K562 (cell line): ENCODE measurements around the gene ADNP. TPM values are rescaled to one million over a fixed set of nuclear protein-coding genes. Genes with fewer than 3 reads are reported as not detected.
A peak's percentile ranks its signal among the peaks of the same experiment; 100 is the strongest.

Experiments used
- DIDO1 ChIP-seq: fragments of 450-650 bp; IDR thresholded peaks from 2 replicates; pipeline ENCODE4 v1.6.1; 2016; ENCODE audit warnings: low read depth, missing biosample characterization, missing genetic modification characterization
- FOXK2 ChIP-seq, 2 experiments: fragments of 450-650 bp; IDR thresholded peaks in 1 of 2; conservative IDR thresholded peaks in 1 of 2; 2 replicates each; pipeline ENCODE4 v1.6.1; 2016; ENCODE audit warnings: low read depth in 2 of 2, mild to moderate bottlenecking in 1 of 2
- GTF2F1 ChIP-seq: IDR thresholded peaks from 2 replicates; pipeline ENCODE4 v1.6.1; 2011; ENCODE audit warnings: low read depth, low read length, improper control_type of control experiment
- HEY1 ChIP-seq: fragments of 250-450 bp; sonication (Bioruptor Pico); IDR thresholded peaks from 2 replicates; pipeline ENCODE4 v1.5.0; 2020; ENCODE audit warnings: mild to moderate bottlenecking, moderate library complexity, borderline replicate concordance
- KLF10 ChIP-seq: fragments of 250-450 bp; sonication (Bioruptor Pico); IDR thresholded peaks from 2 replicates; pipeline ENCODE4 v1.6.1; 2021; ENCODE audit warnings: matching md5 sums
- MCM5 ChIP-seq: fragments of 450-650 bp; IDR thresholded peaks from 2 replicates; pipeline ENCODE4 v1.6.1; 2016; ENCODE audit warnings: low read depth
- NBN ChIP-seq: fragments of 450-650 bp; IDR thresholded peaks from 2 replicates; pipeline ENCODE4 v1.6.1; 2016; ENCODE audit warnings: low read depth, mild to moderate bottlenecking
- NFATC3 ChIP-seq: fragments of 450-650 bp; IDR thresholded peaks from 2 replicates; pipeline ENCODE4 v1.6.1; 2017; ENCODE audit warnings: mild to moderate bottlenecking
- PTRF ChIP-seq: fragments of 450-650 bp; IDR thresholded peaks from 2 replicates; pipeline ENCODE4 v1.6.1; 2016; ENCODE audit warnings: mild to moderate bottlenecking, missing genetic modification characterization, missing compliant biosample characterization
- SMAD3 ChIP-seq: fragments of 450-650 bp; formaldehyde crosslinking; conservative IDR thresholded peaks from 2 replicates; pipeline ENCODE4 v1.4.0; 2020; ENCODE audit warnings: mild to moderate bottlenecking
- TCFL5 ChIP-seq: fragments of 250-450 bp; sonication (Bioruptor Pico); conservative IDR thresholded peaks from 2 replicates; pipeline ENCODE4 v1.6.1; 2021; ENCODE audit warnings: mild to moderate bottlenecking, moderate library complexity, matching md5 sums
- ZKSCAN1 ChIP-seq: fragments of 150-350 bp; IDR thresholded peaks from 2 replicates; pipeline ENCODE4 v1.6.1; 2016; ENCODE audit warnings: low read depth, low read length
- ZNF224 ChIP-seq: sonication (generic); formaldehyde crosslinking; IDR thresholded peaks from 2 replicates; pipeline ENCODE4 v1.8.0; 2022; ENCODE audit warnings: mild to moderate bottlenecking, missing genetic modification reagents
- ZNF77 ChIP-seq: fragments of 250-450 bp; sonication (Bioruptor Pico); IDR thresholded peaks from 2 replicates; pipeline ENCODE4 v1.5.0; 2020
- polyA plus RNA-seq, 8 experiments: library from polyadenylated mRNA; depleted of rRNA in 4 of 8; stranded (reverse) in 5 of 8; unstranded in 3 of 8; fragments of >200 nt; fragmentation: Nextera tagmentation in 2 of 8; fragmentation: Illumina TruSeq in 1 of 8; extraction: Ambion mirVana in 2 of 8; extraction: Trizol in 1 of 8; gene quantifications; 2 replicates each; pipeline versions ENCODE4 v1.2.1 to v1.2.3, GENCODE V29; 2011 to 2014; ENCODE audit warnings: inconsistent platforms in 1 of 8, missing spikeins in 1 of 8
- total RNA-seq, 7 experiments: library from RNA; depleted of rRNA in 6 of 7; stranded (reverse); fragments of >200 nt in 6 of 7; fragmentation: Illumina TruSeq in 2 of 7; extraction: Trizol in 2 of 7; gene quantifications; 2 replicates each; pipeline versions ENCODE4 v1.2.1 to v1.2.3, GENCODE V29; 2011 to 2021; ENCODE audit warnings: low replicate concordance in 1 of 7
- TF ChIP-seq, protein P1 (sequence below), 2 experiments: fragments of 450-650 bp; IDR thresholded peaks; 2 replicates each; pipeline ENCODE4 v1.6.1; 2018; ENCODE audit warnings: mild to moderate bottlenecking in 2 of 2, low read depth in 1 of 2; ENCODE audit not compliant: partially characterized antibody in 2 of 2
- TF ChIP-seq, protein P2 (sequence below): fragments of 450-650 bp; formaldehyde crosslinking; IDR thresholded peaks from 2 replicates; pipeline ENCODE4 v1.4.0; 2022; ENCODE audit warnings: missing genetic modification characterization
- TF ChIP-seq, protein P3 (sequence below): fragments of 200-800 bp; sonication (Bioruptor generic); IDR thresholded peaks from 2 replicates; pipeline ENCODE4 v1.6.1; 2016; ENCODE audit warnings: missing genetic modification characterization, missing compliant biosample characterization

ADNP gene
- total and polyA plus RNA-seq, 9 of the 15 experiments (the other 6 are each of a cell fraction or from before 2014, with no cell fraction given), result 17.8 to 59.9 (median 25.3) TPM

DNA sequence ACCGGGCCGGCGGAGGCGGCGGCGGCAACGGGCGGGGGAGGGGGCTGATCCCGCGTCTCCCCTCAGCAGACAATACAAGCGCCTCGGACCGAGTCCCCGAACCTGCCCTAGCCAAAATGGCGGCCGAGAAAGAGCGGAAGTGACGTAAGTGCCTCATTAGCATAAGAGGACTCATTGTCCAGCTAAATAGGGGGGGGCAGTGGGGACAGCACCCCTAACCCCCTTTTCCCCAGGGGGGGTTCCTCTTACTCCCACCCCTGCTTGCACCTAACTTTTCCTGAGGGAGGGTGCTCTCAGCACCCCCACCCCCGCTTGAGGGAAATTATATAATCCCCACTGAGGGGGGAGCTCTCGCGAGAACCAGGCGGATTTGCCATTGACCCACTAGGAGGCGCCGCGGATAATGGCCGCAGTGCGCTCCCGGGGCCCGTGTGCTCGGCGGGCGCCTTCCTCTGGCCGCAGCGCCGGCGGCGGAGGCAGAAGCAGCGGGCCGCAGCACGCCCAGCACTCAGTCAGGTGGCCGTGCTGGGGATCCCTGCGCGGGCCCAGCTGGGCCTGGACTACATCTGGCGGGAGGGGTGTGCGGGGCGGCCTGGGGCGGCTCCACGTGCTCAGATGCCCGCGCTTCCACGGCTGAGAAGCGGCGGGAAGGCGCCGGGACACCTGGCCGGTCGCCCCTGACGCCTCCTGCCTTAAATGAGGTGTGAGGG, at the start of gene ADNP (continued):
- TF ChIP-seq, protein P1, sequence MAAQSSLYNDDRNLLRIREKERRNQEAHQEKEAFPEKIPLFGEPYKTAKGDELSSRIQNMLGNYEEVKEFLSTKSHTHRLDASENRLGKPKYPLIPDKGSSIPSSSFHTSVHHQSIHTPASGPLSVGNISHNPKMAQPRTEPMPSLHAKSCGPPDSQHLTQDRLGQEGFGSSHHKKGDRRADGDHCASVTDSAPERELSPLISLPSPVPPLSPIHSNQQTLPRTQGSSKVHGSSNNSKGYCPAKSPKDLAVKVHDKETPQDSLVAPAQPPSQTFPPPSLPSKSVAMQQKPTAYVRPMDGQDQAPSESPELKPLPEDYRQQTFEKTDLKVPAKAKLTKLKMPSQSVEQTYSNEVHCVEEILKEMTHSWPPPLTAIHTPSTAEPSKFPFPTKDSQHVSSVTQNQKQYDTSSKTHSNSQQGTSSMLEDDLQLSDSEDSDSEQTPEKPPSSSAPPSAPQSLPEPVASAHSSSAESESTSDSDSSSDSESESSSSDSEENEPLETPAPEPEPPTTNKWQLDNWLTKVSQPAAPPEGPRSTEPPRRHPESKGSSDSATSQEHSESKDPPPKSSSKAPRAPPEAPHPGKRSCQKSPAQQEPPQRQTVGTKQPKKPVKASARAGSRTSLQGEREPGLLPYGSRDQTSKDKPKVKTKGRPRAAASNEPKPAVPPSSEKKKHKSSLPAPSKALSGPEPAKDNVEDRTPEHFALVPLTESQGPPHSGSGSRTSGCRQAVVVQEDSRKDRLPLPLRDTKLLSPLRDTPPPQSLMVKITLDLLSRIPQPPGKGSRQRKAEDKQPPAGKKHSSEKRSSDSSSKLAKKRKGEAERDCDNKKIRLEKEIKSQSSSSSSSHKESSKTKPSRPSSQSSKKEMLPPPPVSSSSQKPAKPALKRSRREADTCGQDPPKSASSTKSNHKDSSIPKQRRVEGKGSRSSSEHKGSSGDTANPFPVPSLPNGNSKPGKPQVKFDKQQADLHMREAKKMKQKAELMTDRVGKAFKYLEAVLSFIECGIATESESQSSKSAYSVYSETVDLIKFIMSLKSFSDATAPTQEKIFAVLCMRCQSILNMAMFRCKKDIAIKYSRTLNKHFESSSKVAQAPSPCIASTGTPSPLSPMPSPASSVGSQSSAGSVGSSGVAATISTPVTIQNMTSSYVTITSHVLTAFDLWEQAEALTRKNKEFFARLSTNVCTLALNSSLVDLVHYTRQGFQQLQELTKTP (IDR thresholded peaks at IDR 0.05; ENCODE audit: low read depth in 1 of 2, partially characterized antibody in 2 of 2), result peak in 1 of 2 experiments; percentile 60
- TF ChIP-seq SMAD3, result peak; percentile 77; the same call in 1 of the 2 replicates
- TF ChIP-seq MCM5, result no peak
- no peak for TF ChIP-seq KLF10
- peak; percentile 62; the same call in 1 of the 2 replicates for TF ChIP-seq DIDO1 (tag)
- TF ChIP-seq FOXK2 (conservative IDR thresholded peaks at IDR 0.05 in 1 of 2, IDR thresholded peaks at IDR 0.05 in 1 of 2; ENCODE audit: low read depth in 2 of 2), result peak in 1 of 2 experiments; percentile 60; a peak in 1 of 4 replicates
- TF ChIP-seq NBN, result peak; percentile 92
- TF ChIP-seq TCFL5 (CRISPR knock-in tag), result no peak
- TF ChIP-seq, protein P2, sequence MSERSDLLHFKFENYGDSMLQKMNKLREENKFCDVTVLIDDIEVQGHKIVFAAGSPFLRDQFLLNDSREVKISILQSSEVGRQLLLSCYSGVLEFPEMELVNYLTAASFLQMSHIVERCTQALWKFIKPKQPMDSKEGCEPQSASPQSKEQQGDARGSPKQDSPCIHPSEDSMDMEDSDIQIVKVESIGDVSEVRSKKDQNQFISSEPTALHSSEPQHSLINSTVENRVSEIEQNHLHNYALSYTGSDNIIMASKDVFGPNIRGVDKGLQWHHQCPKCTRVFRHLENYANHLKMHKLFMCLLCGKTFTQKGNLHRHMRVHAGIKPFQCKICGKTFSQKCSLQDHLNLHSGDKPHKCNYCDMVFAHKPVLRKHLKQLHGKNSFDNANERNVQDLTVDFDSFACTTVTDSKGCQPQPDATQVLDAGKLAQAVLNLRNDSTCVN (CRISPR knock-in tag), result 0 out of 2 replicates have a peak, but pooled peaks have one; percentile 1
- TF ChIP-seq GTF2F1, result peak; percentile 65; the same call in 1 of the 2 replicates
- TF ChIP-seq PTRF (tag), result no peak
- no peak for TF ChIP-seq ZNF77
- TF ChIP-seq, protein P3, sequence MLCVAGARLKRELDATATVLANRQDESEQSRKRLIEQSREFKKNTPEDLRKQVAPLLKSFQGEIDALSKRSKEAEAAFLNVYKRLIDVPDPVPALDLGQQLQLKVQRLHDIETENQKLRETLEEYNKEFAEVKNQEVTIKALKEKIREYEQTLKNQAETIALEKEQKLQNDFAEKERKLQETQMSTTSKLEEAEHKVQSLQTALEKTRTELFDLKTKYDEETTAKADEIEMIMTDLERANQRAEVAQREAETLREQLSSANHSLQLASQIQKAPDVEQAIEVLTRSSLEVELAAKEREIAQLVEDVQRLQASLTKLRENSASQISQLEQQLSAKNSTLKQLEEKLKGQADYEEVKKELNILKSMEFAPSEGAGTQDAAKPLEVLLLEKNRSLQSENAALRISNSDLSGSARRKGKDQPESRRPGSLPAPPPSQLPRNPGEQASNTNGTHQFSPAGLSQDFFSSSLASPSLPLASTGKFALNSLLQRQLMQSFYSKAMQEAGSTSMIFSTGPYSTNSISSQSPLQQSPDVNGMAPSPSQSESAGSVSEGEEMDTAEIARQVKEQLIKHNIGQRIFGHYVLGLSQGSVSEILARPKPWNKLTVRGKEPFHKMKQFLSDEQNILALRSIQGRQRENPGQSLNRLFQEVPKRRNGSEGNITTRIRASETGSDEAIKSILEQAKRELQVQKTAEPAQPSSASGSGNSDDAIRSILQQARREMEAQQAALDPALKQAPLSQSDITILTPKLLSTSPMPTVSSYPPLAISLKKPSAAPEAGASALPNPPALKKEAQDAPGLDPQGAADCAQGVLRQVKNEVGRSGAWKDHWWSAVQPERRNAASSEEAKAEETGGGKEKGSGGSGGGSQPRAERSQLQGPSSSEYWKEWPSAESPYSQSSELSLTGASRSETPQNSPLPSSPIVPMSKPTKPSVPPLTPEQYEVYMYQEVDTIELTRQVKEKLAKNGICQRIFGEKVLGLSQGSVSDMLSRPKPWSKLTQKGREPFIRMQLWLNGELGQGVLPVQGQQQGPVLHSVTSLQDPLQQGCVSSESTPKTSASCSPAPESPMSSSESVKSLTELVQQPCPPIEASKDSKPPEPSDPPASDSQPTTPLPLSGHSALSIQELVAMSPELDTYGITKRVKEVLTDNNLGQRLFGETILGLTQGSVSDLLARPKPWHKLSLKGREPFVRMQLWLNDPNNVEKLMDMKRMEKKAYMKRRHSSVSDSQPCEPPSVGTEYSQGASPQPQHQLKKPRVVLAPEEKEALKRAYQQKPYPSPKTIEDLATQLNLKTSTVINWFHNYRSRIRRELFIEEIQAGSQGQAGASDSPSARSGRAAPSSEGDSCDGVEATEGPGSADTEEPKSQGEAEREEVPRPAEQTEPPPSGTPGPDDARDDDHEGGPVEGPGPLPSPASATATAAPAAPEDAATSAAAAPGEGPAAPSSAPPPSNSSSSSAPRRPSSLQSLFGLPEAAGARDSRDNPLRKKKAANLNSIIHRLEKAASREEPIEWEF (CRISPR knock-in tag), result peak; percentile 96
- TF ChIP-seq ZKSCAN1, result 0 out of 2 replicates have a peak, but pooled peaks have one; percentile 77
- TF ChIP-seq ZNF224, result peak; percentile 81; the same call in 1 of the 2 replicates
- no peak for TF ChIP-seq NFATC3
- TF ChIP-seq HEY1 (CRISPR knock-in tag), result no peak
